HepG2 (cell line): Measurements from ENCODE around the gene MED25. TPM values are rescaled to one million over a fixed set of nuclear protein-coding genes. Genes with fewer than 3 reads are reported as not detected.

ENCODE experiments used
- CERS6 ChIP-seq: sonication (generic); formaldehyde crosslinking; IDR thresholded peaks from 2 replicates; pipeline ENCODE4 v1.5.0; 2020; ENCODE audit warnings: missing genetic modification reagents
- HNF4A ChIP-seq: sonication (generic); formaldehyde crosslinking; IDR thresholded peaks from 2 replicates; pipeline ENCODE4 v1.4.0; 2020; ENCODE audit warnings: missing genetic modification reagents
- HOXA5 ChIP-seq: sonication (generic); formaldehyde crosslinking; IDR thresholded peaks from 2 replicates; pipeline ENCODE4 v1.4.0; 2020; ENCODE audit warnings: missing genetic modification reagents
- KDM1A ChIP-seq: IDR thresholded peaks from 2 replicates; pipeline ENCODE4 v1.6.1; 2016; ENCODE audit warnings: missing compliant biosample characterization
- MIER3 ChIP-seq: IDR thresholded peaks from 2 replicates; pipeline ENCODE4 v1.6.1; 2016; ENCODE audit warnings: missing compliant biosample characterization, borderline replicate concordance
- NBN ChIP-seq: fragments of 450-650 bp; conservative IDR thresholded peaks from 2 replicates; pipeline ENCODE4 v1.6.1; 2017
- NFE2L1 ChIP-seq: sonication (generic); formaldehyde crosslinking; IDR thresholded peaks from 2 replicates; pipeline ENCODE4 v1.4.0; 2020; ENCODE audit warnings: missing genetic modification reagents, mild to moderate bottlenecking, borderline replicate concordance
- PAF1 ChIP-seq: IDR thresholded peaks from 2 replicates; pipeline ENCODE4 v1.6.1; 2016; ENCODE audit warnings: missing genetic modification reagents, missing compliant biosample characterization
- PAWR ChIP-seq: sonication (generic); formaldehyde crosslinking; IDR thresholded peaks from 2 replicates; pipeline ENCODE4 v1.4.0; 2020; ENCODE audit warnings: missing genetic modification reagents, mild to moderate bottlenecking, borderline replicate concordance
- POLR2A ChIP-seq, 2 experiments: IDR thresholded peaks; 2 replicates each; pipeline ENCODE4 v1.6.1; 2011; ENCODE audit warnings: low read depth in 2 of 2, low read length in 2 of 2, mild to moderate bottlenecking in 1 of 2, moderate library complexity in 1 of 2; ENCODE audit not compliant: insufficient read depth in 1 of 2
- RBM22 ChIP-seq: fragments of 200-400 bp; formaldehyde crosslinking; optimal IDR thresholded peaks from 2 replicates; pipeline ENCODE3; 2017; ENCODE audit warnings: mild to moderate bottlenecking, low read length, moderate library complexity
- RFX1 ChIP-seq: fragments of 450-650 bp; IDR thresholded peaks from 2 replicates; pipeline ENCODE4 v1.6.1; 2017
- SAFB2 ChIP-seq: sonication (generic); formaldehyde crosslinking; IDR thresholded peaks from 2 replicates; pipeline ENCODE4 v1.5.1; 2020; ENCODE audit warnings: missing genetic modification reagents, low read depth, mild to moderate bottlenecking, borderline replicate concordance
- TARDBP ChIP-seq: sonication (generic); formaldehyde crosslinking; IDR thresholded peaks from 2 replicates; pipeline ENCODE4 v1.8.0; 2022; ENCODE audit warnings: mild to moderate bottlenecking, missing genetic modification reagents
- ZNF468 ChIP-seq: sonication (generic); formaldehyde crosslinking; IDR thresholded peaks from 2 replicates; pipeline ENCODE4 v1.8.0; 2022; ENCODE audit warnings: mild to moderate bottlenecking, moderate library complexity, missing genetic modification reagents
- ZNF746 ChIP-seq: sonication (generic); formaldehyde crosslinking; IDR thresholded peaks from 2 replicates; pipeline ENCODE4 v1.8.0; 2022; ENCODE audit warnings: mild to moderate bottlenecking, missing genetic modification reagents
- ZNF788 ChIP-seq: sonication (generic); formaldehyde crosslinking; IDR thresholded peaks from 2 replicates; pipeline ENCODE4 v1.5.0; 2020; ENCODE audit warnings: mild to moderate bottlenecking, missing genetic modification reagents, borderline replicate concordance
- polyA plus RNA-seq, 8 experiments: library from polyadenylated mRNA; depleted of rRNA in 3 of 8; stranded (reverse) in 7 of 8; unstranded in 1 of 8; fragments of >200 nt; fragmentation: Illumina TruSeq in 4 of 8; extraction: Trizol in 4 of 8; gene quantifications; 2 replicates each; pipeline versions ENCODE4 v1.2.1 to v1.2.3, GENCODE V29; 2011 to 2016; ENCODE audit warnings: low read depth in 4 of 8, missing spikeins in 1 of 8, mixed read lengths in 1 of 8; ENCODE audit not compliant: insufficient read depth in 1 of 8
- total RNA-seq, 5 experiments: library from RNA; depleted of rRNA; stranded (reverse); fragments of >200 nt; fragmentation: Illumina TruSeq; extraction: Trizol; gene quantifications; 2 replicates each; pipeline ENCODE4 v1.2.3, GENCODE V29; 2016; ENCODE audit warnings: low read depth in 1 of 5
- TF ChIP-seq, protein P1 (sequence below): sonication (generic); formaldehyde crosslinking; IDR thresholded peaks from 2 replicates; pipeline ENCODE4 v1.4.0; 2020; ENCODE audit warnings: missing genetic modification reagents, borderline replicate concordance
- TF ChIP-seq, protein P2 (sequence below): sonication (generic); formaldehyde crosslinking; IDR thresholded peaks from 2 replicates; pipeline ENCODE4 v1.5.0; 2020; ENCODE audit warnings: mild to moderate bottlenecking, missing genetic modification reagents, borderline replicate concordance

MED25 gene
- total and polyA plus RNA-seq, 2 of the 13 experiments (the other 11 are each of a cell fraction or from before 2014, with no cell fraction given), result 11.1 to 15.1 TPM

- TF ChIP-seq, protein P1, sequence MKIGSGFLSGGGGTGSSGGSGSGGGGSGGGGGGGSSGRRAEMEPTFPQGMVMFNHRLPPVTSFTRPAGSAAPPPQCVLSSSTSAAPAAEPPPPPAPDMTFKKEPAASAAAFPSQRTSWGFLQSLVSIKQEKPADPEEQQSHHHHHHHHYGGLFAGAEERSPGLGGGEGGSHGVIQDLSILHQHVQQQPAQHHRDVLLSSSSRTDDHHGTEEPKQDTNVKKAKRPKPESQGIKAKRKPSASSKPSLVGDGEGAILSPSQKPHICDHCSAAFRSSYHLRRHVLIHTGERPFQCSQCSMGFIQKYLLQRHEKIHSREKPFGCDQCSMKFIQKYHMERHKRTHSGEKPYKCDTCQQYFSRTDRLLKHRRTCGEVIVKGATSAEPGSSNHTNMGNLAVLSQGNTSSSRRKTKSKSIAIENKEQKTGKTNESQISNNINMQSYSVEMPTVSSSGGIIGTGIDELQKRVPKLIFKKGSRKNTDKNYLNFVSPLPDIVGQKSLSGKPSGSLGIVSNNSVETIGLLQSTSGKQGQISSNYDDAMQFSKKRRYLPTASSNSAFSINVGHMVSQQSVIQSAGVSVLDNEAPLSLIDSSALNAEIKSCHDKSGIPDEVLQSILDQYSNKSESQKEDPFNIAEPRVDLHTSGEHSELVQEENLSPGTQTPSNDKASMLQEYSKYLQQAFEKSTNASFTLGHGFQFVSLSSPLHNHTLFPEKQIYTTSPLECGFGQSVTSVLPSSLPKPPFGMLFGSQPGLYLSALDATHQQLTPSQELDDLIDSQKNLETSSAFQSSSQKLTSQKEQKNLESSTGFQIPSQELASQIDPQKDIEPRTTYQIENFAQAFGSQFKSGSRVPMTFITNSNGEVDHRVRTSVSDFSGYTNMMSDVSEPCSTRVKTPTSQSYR (CRISPR knock-in tag), result no peak
- TF ChIP-seq SAFB2 (CRISPR knock-in tag) (no peak), KDM1A (CRISPR knock-in tag) (no peak), CERS6 (CRISPR knock-in tag) (0 out of 2 replicates have a peak, but pooled peaks have one; percentile 30), MIER3 (CRISPR knock-in tag) (0 out of 2 replicates have a peak, but pooled peaks have one; percentile 55), ZNF468 (no peak), HNF4A (CRISPR knock-in tag) (no peak), ZNF788 (CRISPR knock-in tag) (no peak), POLR2A (IDR thresholded peaks at IDR 0.05; ENCODE audit: insufficient read depth in 1 of 2, low read depth in 2 of 2, low read length in 2 of 2) (peak; percentile 13 to 63; a peak in 2 of 4 replicates), PAWR (CRISPR knock-in tag) (no peak), PAF1 (CRISPR knock-in tag) (no peak; the same call in 1 of the 2 replicates), NBN (no peak), ZNF746 (CRISPR knock-in tag) (0 out of 2 replicates have a peak, but pooled peaks have one; percentile 31), RBM22 (no peak), RFX1 (peak; percentile 28; the same call in 1 of the 2 replicates), TARDBP (CRISPR knock-in tag) (no peak), NFE2L1 (CRISPR knock-in tag) (no peak), HOXA5 (0 out of 2 replicates have a peak, but pooled peaks have one; percentile 73)
- TF ChIP-seq, protein P2, sequence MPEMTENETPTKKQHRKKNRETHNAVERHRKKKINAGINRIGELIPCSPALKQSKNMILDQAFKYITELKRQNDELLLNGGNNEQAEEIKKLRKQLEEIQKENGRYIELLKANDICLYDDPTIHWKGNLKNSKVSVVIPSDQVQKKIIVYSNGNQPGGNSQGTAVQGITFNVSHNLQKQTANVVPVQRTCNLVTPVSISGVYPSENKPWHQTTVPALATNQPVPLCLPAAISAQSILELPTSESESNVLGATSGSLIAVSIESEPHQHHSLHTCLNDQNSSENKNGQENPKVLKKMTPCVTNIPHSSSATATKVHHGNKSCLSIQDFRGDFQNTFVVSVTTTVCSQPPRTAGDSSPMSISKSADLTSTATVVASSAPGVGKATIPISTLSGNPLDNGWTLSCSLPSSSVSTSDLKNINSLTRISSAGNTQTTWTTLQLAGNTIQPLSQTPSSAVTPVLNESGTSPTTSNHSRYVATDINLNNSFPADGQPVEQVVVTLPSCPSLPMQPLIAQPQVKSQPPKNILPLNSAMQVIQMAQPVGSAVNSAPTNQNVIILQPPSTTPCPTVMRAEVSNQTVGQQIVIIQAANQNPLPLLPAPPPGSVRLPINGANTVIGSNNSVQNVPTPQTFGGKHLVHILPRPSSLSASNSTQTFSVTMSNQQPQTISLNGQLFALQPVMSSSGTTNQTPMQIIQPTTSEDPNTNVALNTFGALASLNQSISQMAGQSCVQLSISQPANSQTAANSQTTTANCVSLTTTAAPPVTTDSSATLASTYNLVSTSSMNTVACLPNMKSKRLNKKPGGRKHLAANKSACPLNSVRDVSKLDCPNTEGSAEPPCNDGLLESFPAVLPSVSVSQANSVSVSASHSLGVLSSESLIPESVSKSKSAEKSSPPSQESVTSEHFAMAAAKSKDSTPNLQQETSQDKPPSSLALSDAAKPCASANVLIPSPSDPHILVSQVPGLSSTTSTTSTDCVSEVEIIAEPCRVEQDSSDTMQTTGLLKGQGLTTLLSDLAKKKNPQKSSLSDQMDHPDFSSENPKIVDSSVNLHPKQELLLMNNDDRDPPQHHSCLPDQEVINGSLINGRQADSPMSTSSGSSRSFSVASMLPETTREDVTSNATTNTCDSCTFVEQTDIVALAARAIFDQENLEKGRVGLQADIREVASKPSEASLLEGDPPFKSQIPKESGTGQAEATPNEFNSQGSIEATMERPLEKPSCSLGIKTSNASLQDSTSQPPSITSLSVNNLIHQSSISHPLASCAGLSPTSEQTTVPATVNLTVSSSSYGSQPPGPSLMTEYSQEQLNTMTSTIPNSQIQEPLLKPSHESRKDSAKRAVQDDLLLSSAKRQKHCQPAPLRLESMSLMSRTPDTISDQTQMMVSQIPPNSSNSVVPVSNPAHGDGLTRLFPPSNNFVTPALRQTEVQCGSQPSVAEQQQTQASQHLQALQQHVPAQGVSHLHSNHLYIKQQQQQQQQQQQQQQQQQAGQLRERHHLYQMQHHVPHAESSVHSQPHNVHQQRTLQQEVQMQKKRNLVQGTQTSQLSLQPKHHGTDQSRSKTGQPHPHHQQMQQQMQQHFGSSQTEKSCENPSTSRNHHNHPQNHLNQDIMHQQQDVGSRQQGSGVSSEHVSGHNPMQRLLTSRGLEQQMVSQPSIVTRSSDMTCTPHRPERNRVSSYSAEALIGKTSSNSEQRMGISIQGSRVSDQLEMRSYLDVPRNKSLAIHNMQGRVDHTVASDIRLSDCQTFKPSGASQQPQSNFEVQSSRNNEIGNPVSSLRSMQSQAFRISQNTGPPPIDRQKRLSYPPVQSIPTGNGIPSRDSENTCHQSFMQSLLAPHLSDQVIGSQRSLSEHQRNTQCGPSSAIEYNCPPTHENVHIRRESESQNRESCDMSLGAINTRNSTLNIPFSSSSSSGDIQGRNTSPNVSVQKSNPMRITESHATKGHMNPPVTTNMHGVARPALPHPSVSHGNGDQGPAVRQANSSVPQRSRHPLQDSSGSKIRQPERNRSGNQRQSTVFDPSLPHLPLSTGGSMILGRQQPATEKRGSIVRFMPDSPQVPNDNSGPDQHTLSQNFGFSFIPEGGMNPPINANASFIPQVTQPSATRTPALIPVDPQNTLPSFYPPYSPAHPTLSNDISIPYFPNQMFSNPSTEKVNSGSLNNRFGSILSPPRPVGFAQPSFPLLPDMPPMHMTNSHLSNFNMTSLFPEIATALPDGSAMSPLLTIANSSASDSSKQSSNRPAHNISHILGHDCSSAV, result no peak
These were observed 51.6 kb downstream of the MED25 start (continued) for GRCh38 chr19:49869484-49870308.
